ENCODE measurements around the gene EEF1G. TPM values are rescaled to one million over a fixed set of nuclear protein-coding genes. Genes with fewer than 3 reads are reported as not detected.
A peak's percentile ranks its signal among the peaks of the same experiment; 100 is the strongest.

Gene EEF1G
- total and polyA plus RNA-seq, 2 of the 13 experiments (the other 11 are each of a cell fraction or from before 2014, with no cell fraction given), result 1,787 to 2,144 TPM

DNA sequence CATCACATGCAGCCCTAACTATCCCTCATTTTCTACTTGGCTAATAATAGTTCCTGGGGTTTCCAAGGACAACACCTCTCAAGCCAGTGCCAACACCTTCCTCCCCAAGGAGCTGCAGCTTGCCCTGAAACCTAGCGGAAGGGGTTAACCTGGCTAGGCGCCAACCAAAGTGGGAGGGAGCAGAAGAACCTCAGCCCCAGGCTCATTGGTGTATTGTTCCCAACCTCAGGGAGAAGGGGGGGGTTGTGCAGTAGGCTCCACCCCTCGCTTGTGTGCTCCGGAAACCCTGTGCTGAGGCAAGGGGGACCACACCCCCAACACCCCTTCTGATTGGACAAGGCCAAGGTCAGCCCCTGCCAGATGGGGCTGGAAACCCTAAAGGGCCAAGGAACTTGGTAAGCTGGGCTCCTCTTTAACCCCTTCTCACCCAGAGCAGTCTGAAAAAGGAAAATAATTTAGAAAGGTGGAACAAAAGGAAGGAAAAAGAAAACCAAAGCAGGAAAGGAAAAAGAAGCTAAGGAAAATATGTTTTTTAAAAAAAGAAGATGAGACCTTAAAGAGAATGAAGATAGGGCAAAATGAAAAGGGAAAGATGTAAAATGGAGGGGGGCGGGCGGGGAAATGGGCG lies 25.5 kb upstream of the EEF1G start (continued):
- TF ChIP-seq, protein P1, sequence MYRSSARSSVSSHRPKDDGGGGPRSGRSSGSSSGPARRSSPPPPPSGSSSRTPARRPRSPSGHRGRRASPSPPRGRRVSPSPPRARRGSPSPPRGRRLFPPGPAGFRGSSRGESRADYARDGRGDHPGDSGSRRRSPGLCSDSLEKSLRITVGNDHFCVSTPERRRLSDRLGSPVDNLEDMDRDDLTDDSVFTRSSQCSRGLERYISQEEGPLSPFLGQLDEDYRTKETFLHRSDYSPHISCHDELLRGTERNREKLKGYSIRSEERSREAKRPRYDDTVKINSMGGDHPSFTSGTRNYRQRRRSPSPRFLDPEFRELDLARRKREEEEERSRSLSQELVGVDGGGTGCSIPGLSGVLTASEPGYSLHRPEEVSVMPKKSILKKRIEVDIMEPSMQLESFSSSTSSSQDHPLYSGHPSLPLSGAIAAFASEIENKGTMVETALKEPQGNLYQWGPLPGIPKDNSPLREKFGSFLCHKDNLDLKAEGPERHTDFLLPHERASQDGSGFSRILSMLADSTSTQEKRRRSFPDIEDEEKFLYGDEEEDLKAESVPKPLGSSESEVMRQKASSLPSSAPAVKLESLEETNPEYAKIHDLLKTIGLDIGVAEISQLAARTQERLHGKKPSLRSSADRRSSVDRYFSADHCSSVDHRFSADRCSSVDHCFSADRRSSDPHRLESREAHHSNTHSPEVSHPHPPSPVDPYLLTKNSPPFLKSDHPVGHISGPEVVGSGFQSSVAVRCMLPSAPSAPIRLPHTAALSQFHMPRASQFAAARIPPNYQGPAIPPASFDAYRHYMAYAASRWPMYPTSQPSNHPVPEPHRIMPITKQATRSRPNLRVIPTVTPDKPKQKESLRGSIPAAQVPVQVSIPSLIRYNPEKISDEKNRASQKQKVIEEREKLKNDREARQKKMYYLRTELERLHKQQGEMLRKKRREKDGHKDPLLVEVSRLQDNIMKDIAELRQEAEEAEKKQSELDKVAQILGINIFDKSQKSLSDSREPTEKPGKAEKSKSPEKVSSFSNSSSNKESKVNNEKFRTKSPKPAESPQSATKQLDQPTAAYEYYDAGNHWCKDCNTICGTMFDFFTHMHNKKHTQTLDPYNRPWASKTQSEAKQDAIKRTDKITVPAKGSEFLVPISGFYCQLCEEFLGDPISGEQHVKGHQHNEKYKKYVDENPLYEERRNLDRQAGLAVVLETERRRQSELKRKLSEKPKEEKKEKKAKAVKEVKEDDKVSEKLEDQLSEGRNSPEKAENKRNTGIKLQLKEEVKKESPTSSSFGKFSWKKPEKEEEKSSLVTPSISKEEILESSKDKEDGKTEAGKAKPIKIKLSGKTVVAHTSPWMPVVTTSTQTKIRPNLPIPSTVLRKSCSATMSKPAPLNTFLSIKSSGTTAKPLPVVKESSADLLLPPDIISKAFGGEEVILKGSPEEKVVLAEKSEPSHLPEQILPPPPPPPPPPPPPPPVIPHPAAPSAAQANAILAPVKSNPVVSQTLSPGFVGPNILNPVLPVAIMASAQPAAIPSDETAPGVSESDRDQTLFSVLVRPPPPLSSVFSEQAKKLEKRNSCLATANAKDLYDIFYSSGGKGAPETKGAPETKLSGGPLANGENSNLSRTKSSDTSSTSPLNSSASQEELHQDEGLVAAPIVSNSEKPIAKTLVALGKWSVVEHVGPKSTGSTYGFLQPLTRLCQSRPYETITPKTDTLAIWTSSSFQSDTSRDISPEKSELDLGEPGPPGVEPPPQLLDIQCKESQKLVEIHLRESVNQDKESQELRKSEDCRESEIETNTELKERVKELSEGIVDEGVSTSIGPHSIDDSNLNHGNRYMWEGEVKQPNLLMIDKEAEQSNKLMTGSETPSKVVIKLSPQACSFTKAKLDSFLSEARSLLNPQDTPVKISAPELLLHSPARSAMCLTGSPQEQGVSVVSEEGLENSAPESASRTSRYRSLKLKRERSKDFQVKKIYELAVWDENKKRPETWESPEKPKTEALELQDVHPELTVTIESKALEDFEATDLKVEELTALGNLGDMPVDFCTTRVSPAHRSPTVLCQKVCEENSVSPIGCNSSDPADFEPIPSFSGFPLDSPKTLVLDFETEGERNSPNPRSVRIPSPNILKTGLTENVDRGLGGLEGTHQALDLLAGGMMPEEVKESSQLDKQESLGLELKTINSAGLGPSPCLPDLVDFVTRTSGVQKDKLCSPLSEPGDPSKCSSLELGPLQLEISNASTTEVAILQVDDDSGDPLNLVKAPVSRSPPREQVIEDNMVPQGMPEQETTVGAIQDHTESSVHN (CRISPR knock-in tag; IDR thresholded peaks at IDR 0.05), result no peak
- TF ChIP-seq ZSCAN9 (CRISPR knock-in tag; IDR thresholded peaks at IDR 0.05; ENCODE audit: borderline replicate concordance) (no peak), U2AF1 (optimal IDR thresholded peaks at IDR 0.05; ENCODE audit: low read depth, low read length) (peak; percentile 58), NCOR1 (IDR thresholded peaks at IDR 0.05; ENCODE audit: borderline replicate concordance, low read length) (peak; percentile 66; the same call in 1 of the 2 replicates), FOXK1 (CRISPR knock-in tag; IDR thresholded peaks at IDR 0.05; ENCODE audit: borderline replicate concordance, low read depth) (peak; percentile 65; the same call in 1 of the 2 replicates), PHF5A (CRISPR knock-in tag; IDR thresholded peaks at IDR 0.05; ENCODE audit: low read depth, unreplicated experiment) (peak; percentile 76), HNF4A (CRISPR knock-in tag; IDR thresholded peaks at IDR 0.05) (peak; percentile 39; the same call in 1 of the 2 replicates), ZKSCAN8 (CRISPR knock-in tag; IDR thresholded peaks at IDR 0.05; ENCODE audit: borderline replicate concordance) (no peak), ZNF619 (CRISPR knock-in tag; IDR thresholded peaks at IDR 0.05) (no peak), ZNF264 (CRISPR knock-in tag; IDR thresholded peaks at IDR 0.05) (no peak), ZNF138 (CRISPR knock-in tag; IDR thresholded peaks at IDR 0.05; ENCODE audit: low read depth) (no peak), ZNF235 (CRISPR knock-in tag; IDR thresholded peaks at IDR 0.05; ENCODE audit: borderline replicate concordance) (no peak), RFX1 (IDR thresholded peaks at IDR 0.05) (no peak), CBFB (CRISPR knock-in tag; IDR thresholded peaks at IDR 0.05) (no peak; the same call in 1 of the 2 replicates), ZNF337 (CRISPR knock-in tag; IDR thresholded peaks at IDR 0.05; ENCODE audit: borderline replicate concordance, low read depth) (no peak)
- TF ChIP-seq, protein P2, sequence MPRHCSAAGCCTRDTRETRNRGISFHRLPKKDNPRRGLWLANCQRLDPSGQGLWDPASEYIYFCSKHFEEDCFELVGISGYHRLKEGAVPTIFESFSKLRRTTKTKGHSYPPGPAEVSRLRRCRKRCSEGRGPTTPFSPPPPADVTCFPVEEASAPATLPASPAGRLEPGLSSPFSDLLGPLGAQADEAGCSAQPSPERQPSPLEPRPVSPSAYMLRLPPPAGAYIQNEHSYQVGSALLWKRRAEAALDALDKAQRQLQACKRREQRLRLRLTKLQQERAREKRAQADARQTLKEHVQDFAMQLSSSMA (CRISPR knock-in tag; IDR thresholded peaks at IDR 0.05), result no peak
- TF ChIP-seq, protein P3, sequence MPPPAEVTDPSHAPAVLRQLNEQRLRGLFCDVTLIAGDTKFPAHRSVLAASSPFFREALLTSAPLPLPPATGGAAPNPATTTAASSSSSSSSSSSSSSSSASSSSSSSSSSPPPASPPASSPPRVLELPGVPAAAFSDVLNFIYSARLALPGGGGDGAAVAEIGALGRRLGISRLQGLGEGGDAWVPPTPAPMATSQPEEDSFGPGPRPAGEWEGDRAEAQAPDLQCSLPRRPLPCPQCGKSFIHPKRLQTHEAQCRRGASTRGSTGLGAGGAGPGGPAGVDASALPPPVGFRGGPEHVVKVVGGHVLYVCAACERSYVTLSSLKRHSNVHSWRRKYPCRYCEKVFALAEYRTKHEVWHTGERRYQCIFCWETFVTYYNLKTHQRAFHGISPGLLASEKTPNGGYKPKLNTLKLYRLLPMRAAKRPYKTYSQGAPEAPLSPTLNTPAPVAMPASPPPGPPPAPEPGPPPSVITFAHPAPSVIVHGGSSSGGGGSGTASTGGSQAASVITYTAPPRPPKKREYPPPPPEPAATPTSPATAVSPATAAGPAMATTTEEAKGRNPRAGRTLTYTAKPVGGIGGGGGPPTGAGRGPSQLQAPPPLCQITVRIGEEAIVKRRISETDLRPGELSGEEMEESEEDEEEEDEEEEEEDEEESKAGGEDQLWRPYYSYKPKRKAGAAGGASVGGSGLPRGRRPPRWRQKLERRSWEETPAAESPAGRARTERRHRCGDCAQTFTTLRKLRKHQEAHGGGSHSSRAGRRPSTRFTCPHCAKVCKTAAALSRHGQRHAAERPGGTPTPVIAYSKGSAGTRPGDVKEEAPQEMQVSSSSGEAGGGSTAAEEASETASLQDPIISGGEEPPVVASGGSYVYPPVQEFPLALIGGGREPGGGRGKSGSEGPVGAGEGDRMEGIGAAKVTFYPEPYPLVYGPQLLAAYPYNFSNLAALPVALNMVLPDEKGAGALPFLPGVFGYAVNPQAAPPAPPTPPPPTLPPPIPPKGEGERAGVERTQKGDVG (CRISPR knock-in tag; IDR thresholded peaks at IDR 0.05; ENCODE audit: borderline replicate concordance), result no peak

All from HepG2 (cell line).